Activated CD8-positive, alpha-beta memory T cell treated with anti-CD3 and anti-CD28 coated beads, Interleukin-2, amount 50 U/mL, for 1 hour (primary cell): ENCODE data around the gene ZBTB25.

Experiments used
- DNase-seq: peaks from one replicate; pipeline ENCODE4 v3.0.0-alpha.2; 2020; ENCODE audit errors: extremely low read depth

ZBTB25 gene

DNA sequence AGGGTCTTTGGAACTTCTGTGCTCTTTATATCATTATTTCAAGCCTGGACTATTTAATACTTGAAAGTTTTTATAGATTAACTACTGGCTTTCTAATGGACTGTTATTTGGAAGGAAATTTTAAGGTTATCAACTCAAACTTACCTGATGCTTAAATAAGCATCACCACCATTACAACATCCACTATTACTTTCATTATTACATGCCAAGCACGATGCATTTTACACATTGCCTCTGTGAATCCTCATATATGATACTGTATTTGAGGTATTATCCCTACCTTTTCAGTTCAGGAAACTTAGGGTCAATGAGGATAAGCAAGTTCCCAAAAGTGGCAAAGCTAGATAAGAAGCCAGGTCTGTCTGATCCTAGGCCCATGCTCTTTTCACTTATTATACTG, 13.3 kb upstream of the ZBTB25 start:
- no peak for DNase-seq

DNA sequence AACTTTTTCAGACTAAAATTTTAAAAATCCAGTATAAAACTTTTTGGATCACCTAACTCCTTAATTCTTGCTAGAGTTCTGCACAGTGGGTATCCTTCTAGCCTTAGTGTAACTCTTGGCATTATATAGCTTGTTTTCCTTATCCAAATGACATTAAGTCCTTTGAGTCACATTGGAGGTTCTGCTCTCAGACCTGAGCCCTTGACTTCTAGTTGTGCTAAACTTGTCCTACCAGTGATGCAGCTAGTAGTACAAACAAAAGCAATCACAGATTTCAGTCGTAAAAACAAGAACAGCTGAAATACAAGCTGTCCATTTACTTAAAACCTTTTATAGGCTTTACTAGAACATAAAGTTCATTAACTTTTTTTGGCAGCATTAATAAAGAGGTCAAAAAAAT, 11.4 kb upstream of the ZBTB25 start:
- DNase-seq: no peak

DNA sequence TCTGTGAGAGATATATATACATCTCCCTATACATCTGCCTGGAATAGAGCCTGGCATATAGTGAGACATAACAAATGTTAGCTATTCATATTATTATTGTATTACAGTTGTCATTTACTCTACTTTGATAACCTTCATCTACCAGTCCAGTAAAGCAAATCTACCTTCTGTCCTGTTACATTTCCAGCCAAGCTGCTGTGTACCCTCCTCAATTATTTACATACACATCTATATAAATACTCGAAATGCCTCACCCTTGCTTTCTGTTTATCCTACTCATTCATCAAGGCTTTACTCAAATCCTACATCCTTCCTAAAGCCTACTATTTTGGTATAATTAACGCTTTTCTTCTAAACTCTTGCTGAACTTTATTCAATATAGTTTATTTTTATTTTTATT, 9.6 kb upstream of the ZBTB25 start:
- DNase-seq: no peak

DNA sequence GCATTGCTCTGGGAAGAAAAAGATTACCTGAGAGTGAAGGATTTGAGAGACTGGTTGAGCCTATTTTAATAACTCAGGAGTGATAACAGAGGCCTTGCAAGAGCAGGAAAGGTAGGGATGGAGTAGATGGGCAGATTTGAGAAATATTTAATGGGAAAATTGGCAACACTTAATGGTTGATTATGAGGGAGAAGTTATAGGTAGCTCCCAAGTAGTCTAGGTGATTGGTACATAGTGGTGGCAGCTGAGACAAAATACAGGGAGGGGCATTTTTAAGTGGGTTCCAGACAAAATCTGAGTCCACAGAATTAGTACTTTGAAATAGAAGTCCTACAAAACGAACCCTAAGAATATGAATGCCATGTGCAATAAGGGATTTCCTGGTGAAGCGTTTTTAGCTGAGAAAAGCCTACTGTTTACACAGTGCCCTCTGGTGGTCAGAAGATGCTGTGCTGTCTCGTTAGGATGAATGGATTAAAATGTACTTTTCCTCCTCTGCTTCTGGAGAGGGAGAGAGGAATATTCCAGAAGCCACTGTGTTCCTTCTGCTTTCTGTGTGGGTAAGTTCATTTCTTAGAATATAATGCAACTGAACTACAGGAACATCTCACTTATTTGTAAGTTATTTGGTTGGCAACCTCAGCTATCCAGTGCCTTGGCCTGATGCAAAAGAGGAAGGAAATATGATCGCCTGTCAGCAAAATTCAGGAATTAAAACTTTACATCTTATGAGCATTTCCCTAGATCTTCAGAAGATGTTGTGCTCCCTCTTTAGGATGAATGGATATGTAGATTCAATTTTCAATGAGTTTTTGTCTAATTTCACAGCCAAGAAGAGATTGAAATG, 7.4 kb upstream of the ZBTB25 start:
- DNase-seq: no peak

DNA sequence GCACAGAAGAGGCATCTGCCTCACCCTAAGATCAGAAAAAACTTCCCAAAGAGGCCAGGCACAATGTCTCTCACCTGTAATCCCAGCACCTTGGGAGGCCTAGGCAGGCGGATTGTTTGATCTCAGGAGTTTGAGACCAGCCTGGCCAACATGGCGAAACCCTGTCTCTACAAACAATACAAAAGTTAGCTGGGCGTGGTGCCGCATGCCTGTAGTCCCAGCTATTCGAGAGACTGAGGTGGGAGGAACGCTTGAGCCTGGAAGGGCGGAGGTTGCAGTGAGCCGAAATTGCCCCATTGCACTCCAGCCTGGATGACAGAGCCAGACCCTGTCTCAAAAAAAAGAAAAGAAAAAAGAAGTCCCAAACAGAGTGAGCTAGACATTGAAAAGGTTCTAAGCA, 5.4 kb upstream of the ZBTB25 start:
- DNase-seq: no peak

DNA sequence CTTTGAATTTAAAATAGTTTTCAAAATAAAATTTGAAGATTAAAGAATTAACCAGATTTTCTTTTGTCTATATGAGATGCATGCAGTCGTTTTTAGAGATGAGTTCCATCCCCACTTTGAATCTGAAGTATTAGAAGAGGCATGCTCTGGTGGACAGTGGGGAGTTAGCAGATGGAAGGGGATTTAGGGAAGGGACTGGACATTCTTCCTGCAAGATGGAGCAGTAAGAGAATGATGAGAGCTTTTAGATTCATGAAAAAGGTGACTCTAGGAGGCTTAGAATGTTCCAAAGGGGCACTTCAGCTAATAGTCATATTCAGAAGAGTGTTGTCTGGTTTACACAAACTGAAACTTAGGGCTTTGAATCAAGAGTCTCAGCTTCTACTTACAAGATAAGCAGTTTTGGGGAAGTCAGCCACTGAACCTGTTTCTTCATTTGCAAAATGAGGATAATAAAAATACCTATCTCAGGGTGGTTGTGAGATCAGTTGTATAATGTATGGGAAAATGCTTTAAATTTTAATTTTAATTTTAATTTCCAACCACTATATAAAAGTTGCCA, 4.7 kb upstream of the ZBTB25 start:
- DNase-seq: no peak

DNA sequence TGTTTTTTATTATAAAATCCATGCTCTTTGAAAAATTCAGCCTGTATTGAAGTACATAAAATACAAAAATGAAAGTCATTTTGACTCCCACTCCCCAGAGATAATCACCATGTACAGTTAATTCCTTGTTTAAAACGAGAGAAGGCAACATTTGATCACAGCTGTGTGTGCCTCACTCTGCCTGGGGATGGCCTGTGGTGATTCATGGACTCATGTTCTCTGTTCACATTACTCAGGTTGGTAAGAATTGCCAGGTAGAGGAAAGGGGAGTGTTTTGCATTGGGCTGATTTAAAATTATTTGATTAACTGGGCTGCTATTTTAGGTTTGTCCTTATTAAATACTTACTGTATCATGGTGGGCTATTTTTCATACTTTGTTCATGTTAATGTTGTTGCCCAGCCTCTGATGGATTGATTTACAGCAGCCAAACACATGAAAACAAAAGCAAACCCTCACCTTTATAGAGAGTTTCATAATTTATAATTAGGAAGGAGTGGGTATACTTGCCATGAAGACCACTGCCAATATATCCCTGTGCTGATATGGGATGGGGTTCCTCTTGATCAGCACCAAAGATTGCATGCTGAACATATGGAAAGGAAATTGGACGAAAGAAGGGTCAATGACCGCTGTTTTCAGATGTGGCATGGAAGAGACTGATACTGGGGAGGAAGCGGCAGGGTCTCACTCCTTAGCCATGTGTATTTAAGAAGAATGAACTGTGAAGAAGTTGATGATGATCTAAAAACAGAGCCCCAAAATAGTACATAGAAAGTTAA, 3.9 kb upstream of the ZBTB25 start:
- no peak for DNase-seq

DNA sequence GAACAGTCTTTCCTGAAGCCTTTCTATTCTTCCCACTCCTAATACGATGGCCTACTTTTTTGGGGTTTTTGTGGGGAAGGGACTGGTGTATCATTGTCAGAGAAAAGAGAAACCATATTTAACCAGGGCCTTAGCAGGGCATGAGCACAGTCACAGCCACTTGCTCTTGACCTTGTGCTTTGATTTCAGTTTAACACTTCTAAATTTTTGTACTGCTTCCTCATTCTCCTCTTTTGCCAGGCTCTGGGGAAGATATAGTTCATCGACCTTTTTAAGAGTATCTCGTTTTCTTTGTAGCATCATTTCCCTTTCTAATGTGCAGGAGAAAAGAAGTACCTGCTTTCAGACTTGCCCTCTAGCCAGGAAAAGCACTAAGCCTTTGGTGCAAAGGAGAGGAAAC, 3.1 kb upstream of the ZBTB25 start:
- no peak for DNase-seq

DNA sequence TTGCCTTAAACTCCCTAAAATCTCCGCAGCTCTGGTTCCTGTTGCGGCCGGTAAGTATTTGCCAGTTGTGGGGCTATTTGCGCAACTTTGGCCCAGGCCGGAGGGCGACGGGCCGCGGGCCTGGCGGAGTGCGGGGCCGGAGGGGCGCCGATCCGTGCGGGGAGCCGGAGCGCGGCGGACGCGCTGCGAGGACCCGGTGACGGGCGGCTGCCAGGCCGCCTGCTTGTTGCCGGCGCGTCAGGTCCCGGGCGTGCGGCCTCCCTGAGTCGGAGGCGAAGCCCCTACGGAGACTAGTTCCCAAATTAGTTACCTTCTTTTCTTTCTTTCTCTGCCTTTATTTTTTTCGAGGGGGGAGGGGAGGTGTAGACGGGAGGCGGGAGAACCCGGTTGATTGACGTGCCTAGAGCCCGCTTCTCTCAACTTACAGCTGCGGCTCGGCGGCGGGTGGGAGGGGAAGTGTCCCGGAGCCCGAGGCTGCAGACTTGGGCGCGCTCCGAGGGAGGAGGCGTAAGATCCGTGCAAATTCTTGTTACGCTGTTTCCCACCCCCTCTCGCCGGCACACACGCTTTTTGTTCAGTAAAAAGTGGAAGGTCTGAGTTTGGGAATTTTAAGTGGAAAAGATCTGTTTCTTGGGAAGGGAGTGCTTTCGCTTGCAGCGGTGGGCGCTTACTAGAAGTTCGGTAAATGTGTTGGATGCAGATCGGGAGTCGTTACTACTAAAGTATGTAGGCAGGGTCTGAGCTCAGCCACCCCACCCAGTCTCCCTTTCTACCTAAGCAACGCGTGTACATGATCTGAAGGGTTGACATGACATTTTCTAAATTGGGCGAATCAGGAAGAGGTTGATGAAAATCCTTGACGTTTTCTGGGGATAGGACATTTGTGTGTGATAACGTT, 1.5 kb upstream of the ZBTB25 start:
- DNase-seq: peak; percentile 72

DNA sequence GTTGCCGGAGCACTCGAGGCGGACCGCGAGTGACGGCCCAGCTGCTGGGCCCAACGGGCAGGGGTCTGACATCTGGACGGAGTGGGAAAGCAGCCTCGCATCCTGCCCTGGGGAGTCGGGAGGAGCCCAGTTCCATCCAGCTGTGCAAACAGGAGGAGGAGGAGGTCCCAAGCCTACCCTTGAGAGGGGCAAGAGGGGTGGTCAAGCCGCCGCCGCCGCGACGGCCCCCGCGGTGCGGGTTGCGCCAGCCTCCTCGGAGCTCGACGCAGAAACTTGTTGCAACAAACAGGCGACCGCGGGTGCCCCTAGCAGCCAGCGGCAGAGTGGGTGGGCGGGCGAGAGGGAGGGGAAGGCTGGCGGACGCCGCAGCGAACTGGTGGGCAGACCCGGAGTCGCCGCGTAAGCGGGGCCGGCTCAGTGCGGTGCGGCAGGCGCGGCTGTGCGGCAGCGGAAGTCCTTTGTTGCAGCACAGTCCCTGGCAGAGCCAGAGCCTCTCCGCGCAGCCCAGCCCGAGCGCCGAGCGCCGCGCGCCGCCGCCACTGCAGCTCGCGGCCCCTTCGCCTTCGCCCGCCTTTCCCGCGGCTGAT, 765 bp upstream of the ZBTB25 start, which contains the start of gene ZBTB1:
TSS of gene ZBTB1 (plus strand) at position 461 of the 587 bp plus-strand sequence. CDS start 16,735 bp downstream, outside the sequence.
- DNase-seq: peak; percentile 63

DNA sequence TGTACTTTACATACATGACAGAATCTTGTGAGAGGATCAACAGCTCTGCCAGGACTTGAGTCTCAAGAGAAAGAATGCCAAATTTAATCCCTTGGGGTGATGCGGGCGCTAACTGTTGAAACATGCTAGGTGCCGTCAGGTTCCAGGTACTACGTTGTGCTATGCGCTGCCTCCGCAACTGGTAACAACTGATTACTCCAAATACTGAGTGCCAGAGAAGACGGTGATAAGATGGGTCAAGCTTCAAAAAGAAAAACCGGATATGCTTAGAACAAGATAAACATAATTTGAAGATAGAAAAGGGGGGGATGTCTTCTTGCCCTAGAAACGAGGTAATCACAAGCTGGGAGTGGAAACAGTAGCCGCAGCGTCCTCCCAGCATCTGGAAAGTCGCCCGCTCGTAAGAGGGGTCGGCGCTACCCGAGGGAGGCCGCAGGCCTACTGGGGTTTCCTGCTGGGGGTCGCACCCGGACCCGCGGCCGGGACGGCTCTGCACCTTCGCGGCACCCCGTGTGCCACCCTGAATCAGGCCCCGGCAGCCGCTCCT, 678 bp downstream of the ZBTB25 start:
- DNase-seq: no peak

DNA sequence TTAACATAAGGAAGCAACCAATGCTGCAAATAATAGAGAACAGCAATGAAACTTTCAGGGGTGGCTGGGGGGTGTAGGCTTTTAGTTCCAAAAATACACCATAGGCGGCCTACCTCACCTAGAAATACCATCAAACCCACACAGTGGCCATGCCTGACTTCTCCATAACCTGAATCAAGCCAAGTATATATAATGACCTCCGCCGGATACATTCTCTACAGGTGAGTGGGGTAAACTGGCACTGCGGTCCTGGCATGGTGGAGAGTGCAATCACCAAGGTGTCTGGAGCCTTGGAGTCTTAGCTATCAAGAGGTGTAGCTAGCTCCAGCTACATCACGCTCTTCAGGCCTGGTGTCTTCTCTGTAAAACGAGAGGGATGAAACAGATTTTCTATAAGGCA, 1.2 kb downstream of the ZBTB25 start:
- no peak for DNase-seq

DNA sequence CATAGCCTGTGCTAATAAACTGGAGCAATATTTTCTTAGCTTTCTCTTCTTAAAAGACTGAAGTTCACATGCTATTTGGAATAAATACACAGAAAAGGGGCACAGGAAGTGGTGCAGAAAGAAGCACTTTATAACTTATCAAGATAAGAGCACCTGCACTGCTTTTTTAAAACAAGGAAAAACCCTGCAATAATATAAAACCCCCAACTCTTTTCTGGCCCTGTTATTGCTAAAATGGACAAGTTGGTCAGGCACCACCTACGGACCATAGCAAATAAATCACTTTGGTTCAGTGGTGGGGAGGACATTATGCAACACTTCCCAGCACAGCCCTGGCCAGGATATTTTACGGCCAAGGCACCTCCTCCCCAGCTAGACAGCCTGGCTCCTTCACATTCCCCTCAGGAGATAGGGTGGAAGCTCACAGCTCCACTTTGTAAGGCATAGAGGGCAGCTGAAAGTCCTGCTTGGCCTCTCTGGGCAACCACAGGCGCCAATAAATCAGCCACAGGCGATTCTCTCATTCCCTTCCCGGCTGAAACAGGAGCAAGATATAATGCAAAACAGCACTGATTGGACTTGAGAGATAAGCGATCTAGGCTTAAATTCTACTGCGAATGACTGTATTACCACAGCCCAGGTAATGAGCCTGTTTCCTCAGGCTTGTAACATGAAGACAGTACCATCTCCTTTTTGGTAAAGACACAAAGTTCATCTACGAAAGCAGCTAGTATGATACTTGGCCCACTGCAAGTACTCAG, 2.0 kb downstream of the ZBTB25 start:
- no peak for DNase-seq

DNA sequence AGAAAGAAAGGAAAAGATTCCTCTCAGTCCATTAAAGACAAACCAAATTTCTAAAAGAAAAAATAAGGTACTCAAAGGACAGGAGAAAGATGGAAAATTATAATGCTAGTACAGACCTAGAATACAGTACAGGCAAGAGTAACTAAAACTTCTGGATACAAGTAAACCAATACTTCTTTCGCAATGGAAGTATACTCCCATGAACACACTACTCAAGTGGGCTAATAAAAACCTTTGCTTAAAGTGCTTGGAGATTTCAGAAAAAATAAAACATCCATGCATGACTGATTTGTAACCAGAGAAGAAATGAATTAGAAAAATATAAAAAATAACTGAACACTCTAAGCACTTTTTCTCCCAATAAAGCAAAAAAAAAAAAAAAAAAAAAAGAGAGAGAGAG, 3.5 kb downstream of the ZBTB25 start:
- no peak for DNase-seq

DNA sequence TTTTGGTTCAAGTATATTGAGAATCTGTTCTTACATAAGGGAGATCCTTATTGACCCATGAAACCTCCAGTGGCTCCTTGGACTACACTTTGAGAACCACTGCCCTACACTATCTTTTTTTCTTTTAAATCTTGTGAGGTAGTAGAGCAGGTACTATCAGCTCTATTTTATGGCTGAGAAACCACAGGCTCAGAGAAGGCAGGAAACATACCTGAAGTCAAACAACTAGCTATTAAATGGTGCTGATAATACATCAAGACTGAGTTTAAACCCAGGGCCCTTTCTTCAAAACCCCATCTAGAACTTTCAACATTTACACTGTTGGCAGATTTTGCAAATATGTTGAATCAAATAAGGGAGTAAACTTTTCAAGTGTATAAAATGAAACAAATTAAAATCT, 6.9 kb downstream of the ZBTB25 start:
- no peak for DNase-seq

DNA sequence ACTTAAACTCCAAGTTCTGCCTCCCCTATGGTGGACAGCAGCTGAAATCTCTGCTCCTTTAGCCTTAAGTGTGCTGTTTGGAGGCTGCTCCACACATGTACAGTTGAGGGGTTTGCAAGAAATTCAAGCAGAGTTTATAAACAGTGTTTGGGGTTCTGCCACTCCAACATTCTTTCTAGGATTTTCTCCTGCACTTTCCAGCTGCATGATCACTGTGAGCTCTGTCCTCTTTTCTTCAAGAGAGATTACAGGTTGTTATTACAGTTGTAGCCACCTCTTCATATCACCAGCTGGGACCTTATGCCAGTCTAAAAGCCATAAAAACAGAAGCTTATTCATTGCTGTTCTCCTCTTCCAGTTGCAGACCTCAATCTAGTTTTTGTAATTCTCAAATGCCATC, 8.4 kb downstream of the ZBTB25 start:
- DNase-seq: no peak

DNA sequence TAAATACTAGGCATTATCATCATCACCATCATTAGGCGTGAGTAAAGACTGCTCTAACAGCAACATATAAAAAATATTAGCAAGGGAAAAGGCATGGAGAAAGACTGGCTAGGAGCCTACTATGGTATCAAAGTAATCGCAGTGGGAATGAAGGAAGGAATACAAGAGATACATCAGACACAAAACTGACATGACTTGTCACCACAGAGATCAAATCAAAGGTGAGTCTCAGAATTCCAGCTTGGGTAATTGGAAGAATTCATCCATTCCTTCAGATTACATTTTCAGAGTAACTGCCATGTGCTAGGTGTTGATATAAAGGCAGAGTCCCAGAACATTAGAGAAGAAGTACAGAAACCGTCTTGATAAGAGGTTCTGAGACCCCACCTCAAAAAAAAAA, 10.2 kb downstream of the ZBTB25 start:
- DNase-seq: no peak

DNA sequence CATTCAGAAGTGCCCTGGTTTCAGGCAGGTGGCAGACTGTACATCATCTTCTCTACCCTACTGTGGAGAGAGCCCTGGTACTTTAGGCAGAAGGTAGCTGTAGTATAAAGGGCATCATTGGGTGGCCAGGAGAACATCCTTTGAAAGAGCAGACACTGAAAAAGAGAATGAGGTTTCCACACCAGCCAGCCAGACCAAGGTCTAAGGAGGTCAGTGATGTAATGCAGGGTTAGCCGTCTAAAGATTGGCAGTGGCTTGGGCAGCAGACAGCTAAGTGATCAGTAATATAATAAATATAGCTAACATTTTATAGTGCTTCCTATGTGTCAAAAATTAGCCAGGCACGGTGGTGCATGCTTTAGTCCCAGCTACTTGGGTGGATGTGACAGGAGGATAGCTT, 12.0 kb downstream of the ZBTB25 start:
- DNase-seq: no peak

DNA sequence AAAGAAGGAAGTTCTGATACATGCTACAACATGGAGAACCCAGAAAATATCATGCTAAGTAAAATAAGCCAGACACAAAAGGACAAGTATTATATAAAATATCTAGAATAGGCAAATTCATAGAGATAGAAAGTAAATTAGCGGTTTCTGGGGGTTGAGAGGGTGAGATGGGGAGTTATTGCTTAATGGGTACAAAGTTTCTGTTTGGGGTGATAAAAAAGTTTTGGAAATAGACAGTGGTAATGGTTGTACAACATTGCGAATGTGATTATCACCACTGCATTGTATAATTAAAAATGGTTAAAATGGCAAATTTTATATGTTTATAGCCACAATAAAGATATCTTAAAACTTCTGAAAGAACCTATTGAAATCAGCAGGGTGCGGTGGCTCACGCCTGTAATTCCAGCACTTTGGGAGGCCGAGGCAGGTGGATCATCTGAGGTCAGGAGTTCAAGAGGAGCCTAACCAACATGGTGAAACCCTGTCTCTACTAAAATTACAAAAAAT, 15.0 kb downstream of the ZBTB25 start:
- no peak for DNase-seq

DNA sequence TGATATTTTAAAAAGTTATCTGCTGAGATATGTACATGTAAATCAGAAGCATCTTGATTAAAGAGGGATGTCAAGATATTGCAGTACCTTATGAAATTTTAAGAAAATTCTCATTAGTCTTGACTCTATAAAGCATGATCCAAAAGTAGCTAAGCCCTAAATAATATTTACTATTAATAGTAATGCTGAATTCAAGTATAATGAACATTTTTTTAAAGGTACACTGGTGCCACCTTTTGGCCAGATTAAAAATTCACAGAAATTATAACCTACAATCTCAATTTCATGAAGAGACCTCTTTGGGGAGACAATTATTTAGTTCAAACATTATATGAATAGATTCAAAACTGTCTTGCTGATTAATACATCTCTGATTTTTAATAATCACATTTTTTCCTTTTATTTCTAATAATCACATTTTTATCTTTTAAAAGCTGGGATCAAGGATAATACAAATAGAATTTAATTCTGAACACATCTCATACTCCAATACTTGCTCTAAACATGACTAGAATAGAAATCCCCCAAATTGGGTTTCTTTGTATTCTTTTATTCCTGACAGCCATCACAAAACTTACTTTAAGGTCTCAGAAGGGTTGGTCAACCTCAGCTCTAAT, 24.9 kb downstream of the ZBTB25 start:
- no peak for DNase-seq
